Mesendoderm (in vitro differentiated cells): ENCODE data around the gene KCND3.
A peak's percentile ranks its signal among the peaks of the same experiment; 100 is the strongest.

Experiments used
- DNase-seq: peaks from one replicate; pipeline ENCODE4 v3.0.0; 2013
- H2AK5ac ChIP-seq: 2 replicates; pipeline ENCODE4 v1.6.1; 2013; ENCODE audit warnings: low read length, inconsistent platforms
- H2BK120ac ChIP-seq: 2 replicates; pipeline ENCODE4 v1.6.1; 2013; ENCODE audit warnings: low read depth, mild to moderate bottlenecking, low read length, moderate library complexity, mixed read lengths
- H2BK15ac ChIP-seq: replicated peaks from 2 replicates; pipeline ENCODE4 v1.6.1; 2013; ENCODE audit warnings: low read depth, mild to moderate bottlenecking, moderate library complexity
- H2BK5ac ChIP-seq: 2 replicates; pipeline ENCODE4 v1.6.1; 2013; ENCODE audit warnings: low read length, inconsistent platforms
- H3K18ac ChIP-seq: 2 replicates; pipeline ENCODE4 v1.6.1; 2013; ENCODE audit warnings: mild to moderate bottlenecking, low read length, mixed read lengths
- H3K23ac ChIP-seq: one replicate; pipeline ENCODE4 v1.6.1; 2013; ENCODE audit warnings: low read length
- H3K27ac ChIP-seq: 2 replicates; pipeline ENCODE4 v1.5.1; 2013; ENCODE audit warnings: low read depth, mild to moderate bottlenecking, inconsistent platforms, low read length, moderate library complexity
- H3K27me3 ChIP-seq: 2 replicates; pipeline ENCODE4 v1.6.1; 2013; ENCODE audit warnings: low read length, control low read depth, mild to moderate bottlenecking, inconsistent platforms; ENCODE audit not compliant: insufficient read depth, poor library complexity
- H3K36me3 ChIP-seq: 2 replicates; pipeline ENCODE4 v1.6.1; 2013; ENCODE audit warnings: low read length, inconsistent platforms; ENCODE audit not compliant: control insufficient read depth, insufficient read depth
- H3K4ac ChIP-seq: one replicate; pipeline ENCODE4 v1.6.1; 2013; ENCODE audit warnings: low read depth, mild to moderate bottlenecking, low read length, moderate library complexity
- H3K4me1 ChIP-seq: 2 replicates; pipeline ENCODE4 v1.6.1; 2013; ENCODE audit warnings: low read depth, low read length, inconsistent platforms; ENCODE audit not compliant: control insufficient read depth
- H3K4me2 ChIP-seq: 2 replicates; pipeline ENCODE4 v1.6.1; 2013; ENCODE audit warnings: low read length
- H3K4me3 ChIP-seq: 2 replicates; pipeline ENCODE4 v1.5.1; 2013; ENCODE audit warnings: mild to moderate bottlenecking, low read length
- H3K56ac ChIP-seq: one replicate; pipeline ENCODE4 v1.6.1; 2013; ENCODE audit warnings: low read length
- H3K79me1 ChIP-seq: 2 replicates; pipeline ENCODE4 v1.6.1; 2013; ENCODE audit warnings: low read length, inconsistent platforms
- H3K79me2 ChIP-seq: 2 replicates; pipeline ENCODE4 v1.6.1; 2013; ENCODE audit warnings: mild to moderate bottlenecking, low read length; ENCODE audit not compliant: control insufficient read depth, insufficient read depth
- H3K9ac ChIP-seq: 2 replicates; pipeline ENCODE4 v1.6.1; 2013; ENCODE audit warnings: low read length, inconsistent platforms
- H4K5ac ChIP-seq: one replicate; pipeline ENCODE4 v1.6.1; 2013; ENCODE audit warnings: low read length
- H4K8ac ChIP-seq: one replicate; pipeline ENCODE4 v1.6.1; 2013; ENCODE audit warnings: low read depth, mild to moderate bottlenecking, control low read depth, low read length, moderate library complexity
- WGBS: extraction: QIAGEN DNeasy Blood & Tissue Kit; methylation state at CpG from one replicate; pipeline ENCODE4 v1.1.7; 2013; ENCODE audit warnings: low lambda C conversion rate, missing lambda C conversion rate; ENCODE audit not compliant: insufficient coverage; ENCODE audit errors: extremely low coverage; 5-methylcytosine and 5-hydroxymethylcytosine counted together

The KCND3 gene

DNA sequence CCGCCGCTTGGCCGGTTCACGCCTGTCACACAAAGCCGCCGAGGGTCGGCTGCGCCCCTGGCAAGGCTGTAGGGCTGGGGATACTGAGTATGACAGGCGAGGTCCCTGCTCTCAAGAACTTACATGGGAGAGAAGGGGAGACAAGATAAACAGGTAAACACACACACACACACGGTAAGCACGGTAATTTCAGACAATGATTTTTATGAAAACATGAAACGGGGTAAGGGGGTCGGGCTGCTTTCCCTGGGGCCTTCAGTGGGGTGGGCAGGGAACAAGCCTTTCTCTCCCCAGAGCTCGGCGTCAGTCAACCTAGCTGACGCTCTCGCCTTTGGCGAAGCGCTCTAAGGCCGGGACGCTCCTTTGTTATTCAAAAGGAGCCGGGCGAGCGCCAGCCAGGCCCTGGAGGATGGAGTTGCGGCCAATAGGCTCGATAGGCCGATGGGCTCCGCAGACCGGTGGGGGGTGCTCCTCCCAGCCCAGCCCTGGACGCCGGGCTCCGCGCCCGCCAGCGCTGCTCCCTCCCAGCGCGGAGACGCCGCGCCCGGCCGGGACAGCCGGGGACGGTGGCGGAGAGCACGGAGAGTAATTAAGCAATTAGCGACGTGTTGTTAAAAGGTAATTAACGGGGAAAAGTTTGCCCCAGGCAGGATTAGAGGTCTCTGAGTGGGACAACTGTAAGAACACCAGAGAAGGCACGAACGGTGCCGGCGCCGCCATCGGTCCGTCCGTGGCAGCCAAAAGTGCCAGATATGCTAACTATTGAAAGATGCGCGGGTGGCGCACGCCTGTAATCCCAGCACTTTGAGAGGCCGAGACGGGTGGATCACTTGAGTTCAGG is 249.3 kb downstream of the KCND3 start:
- Histone ChIP-seq H3K23ac (no peak overlapping the region), H3K56ac (peak overlapping the region; percentile 87), H3K9ac (peak overlapping the region; percentile 69), H3K79me1 (peaks cover 2% of the 10 kb centered on the region), H2BK5ac (no peak overlapping the region), H2BK120ac (no peak overlapping the region), H3K36me3 (no peaks in the 10 kb centered on the region), H3K4me2 (peak overlapping the region; percentile 94), H3K4me1 (peaks cover 10% of the 10 kb centered on the region), H4K5ac (no peak overlapping the region), H3K4ac (no peak overlapping the region), H3K27ac (peak overlapping the region; percentile 75), H4K8ac (no peak overlapping the region), H2AK5ac (no peak overlapping the region), H3K27me3 (no peaks in the 10 kb centered on the region), H3K4me3 (peak overlapping the region; percentile 38), H3K18ac (no peak overlapping the region), H3K79me2 (no peaks in the 10 kb centered on the region), H2BK15ac (no peak overlapping the region)
- no CpG with 5 or more reads among the region's 63 CpGs for WGBS
- DNase-seq, result peak; percentile 93

DNA sequence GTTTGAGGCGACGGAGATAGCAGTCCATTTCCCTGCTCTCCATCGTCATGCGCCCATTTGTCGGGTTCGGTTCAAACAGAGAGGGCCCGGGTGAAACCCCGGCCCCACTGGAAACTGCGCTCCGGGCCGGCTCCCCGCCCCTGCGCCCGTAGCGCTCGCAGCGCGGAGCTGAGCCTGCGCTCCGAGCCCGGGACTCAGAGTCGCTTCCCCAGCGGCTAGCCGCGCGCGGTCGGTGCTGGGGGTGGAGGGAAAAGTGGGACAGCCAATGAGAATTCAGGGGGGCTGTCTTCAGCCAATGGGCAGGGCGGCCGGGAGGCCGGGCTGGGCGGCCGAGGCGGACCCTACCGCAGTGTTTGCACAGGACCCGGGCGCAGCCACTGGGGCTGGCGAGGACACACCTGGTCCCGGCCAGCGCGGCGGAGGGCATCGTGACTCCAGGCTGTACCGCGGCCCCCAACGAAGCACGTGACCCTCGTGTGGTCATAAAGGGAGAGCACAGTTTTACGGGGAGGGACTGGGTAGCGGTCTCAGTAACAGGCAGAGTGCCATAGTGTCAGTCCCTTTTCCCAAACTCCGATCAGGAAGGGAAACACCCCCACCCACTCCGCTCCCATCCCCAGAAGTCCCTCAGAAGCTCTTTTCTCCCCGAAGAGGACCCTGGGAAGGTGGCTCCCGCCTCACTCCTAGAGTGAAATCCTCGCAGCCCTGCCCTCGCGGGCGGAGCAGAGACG is 250.1 kb downstream of the KCND3 start, which contains the start of gene INKA2:
Gene INKA2, minus strand, starts transcription at position 202 of the 731 bp plus-strand sequence. Its CDS starts 153 bp downstream, at position 49.
- no peak within 1 kb of the TSS for H3K23ac ChIP-seq
- no peak within 1 kb of the TSS for H2BK15ac ChIP-seq
- peak within 1 kb of the TSS; percentile 55 for H3K18ac ChIP-seq
- WGBS, result no CpG with 5 or more reads among the region's 59 CpGs
- no peak within 1 kb of the TSS for H4K5ac ChIP-seq
- peak within 1 kb of the TSS; percentile 45 for H3K4me3 ChIP-seq
- peak within 1 kb of the TSS; percentile 94 for H3K4me2 ChIP-seq
- H3K27me3 ChIP-seq, result no peaks in the 10 kb centered on the region
- H3K4ac ChIP-seq, result no peak within 1 kb of the TSS
- H3K4me1 ChIP-seq, result peaks cover 10% of the 10 kb centered on the region
- H2AK5ac ChIP-seq, result no peak within 1 kb of the TSS
- H2BK120ac ChIP-seq, result no peak within 1 kb of the TSS
- peaks cover 2% of the 10 kb centered on the region for H3K79me1 ChIP-seq
- H3K9ac ChIP-seq, result peak within 1 kb of the TSS; percentile 69
- H3K56ac ChIP-seq, result peak within 1 kb of the TSS; percentile 87
- peak within 1 kb of the TSS; percentile 75 for H3K27ac ChIP-seq
- peak; percentile 92 for DNase-seq
- H4K8ac ChIP-seq, result no peak within 1 kb of the TSS
- H3K36me3 ChIP-seq, result no peaks in the 10 kb centered on the region
- no peaks in the 10 kb centered on the region for H3K79me2 ChIP-seq
- no peak within 1 kb of the TSS for H2BK5ac ChIP-seq

DNA sequence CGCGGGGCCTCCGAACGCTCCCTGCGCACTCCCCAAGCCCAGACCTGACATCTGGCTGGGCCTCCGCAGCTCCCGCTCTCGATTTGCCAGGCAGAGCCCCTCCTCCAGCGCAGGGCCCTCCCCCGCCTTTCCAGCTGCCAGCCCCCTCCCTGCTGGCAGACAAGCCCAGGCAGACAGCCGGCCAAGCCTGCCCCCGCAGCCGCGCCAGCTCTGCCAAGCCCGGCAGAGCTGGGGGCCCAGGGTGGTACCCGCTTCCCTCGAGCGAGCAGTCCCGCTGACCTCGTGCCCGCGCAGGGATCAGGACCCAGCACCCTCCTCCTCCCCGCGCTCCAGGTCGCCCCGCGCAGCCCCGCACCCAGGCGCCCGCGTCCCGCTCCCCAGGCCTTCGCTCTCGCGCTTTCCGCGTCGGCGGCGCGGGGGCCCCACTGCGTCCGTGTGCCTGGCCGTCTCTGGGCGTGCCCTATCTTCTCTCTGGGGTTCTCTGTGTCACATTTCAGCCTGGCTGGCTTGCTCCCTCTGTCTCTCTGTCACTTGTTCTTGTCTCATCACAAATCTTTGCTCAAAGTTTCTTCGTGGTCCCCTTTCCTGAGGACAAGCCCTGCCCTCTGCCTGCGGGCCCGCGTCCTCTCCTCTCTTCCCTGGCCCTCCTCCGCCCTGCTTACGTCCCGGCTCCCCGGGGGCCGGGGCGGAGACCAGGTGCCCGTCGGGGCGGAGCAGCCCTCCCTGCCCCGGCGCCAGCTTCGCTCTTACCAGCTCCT is 250.9 kb downstream of the KCND3 start:
- H3K4ac ChIP-seq, result no peak overlapping the region
- no peak overlapping the region for H2AK5ac ChIP-seq
- no peak overlapping the region for H4K5ac ChIP-seq
- DNase-seq, result peak; percentile 75
- no peak overlapping the region for H4K8ac ChIP-seq
- peak overlapping the region; percentile 82 for H3K56ac ChIP-seq
- no peak overlapping the region for H2BK15ac ChIP-seq
- H2BK120ac ChIP-seq, result no peak overlapping the region
- no peak overlapping the region for H3K23ac ChIP-seq
- peak overlapping the region; percentile 55 for H3K18ac ChIP-seq
- H2BK5ac ChIP-seq, result no peak overlapping the region
- no peaks in the 10 kb centered on the region for H3K79me2 ChIP-seq
- no CpG with 5 or more reads among the region's 61 CpGs for WGBS
- H3K4me3 ChIP-seq, result peak overlapping the region; percentile 45
- H3K9ac ChIP-seq, result peak overlapping the region; percentile 69
- no peaks in the 10 kb centered on the region for H3K27me3 ChIP-seq
- peaks cover 2% of the 10 kb centered on the region for H3K79me1 ChIP-seq
- peaks cover 10% of the 10 kb centered on the region for H3K4me1 ChIP-seq
- peak overlapping the region; percentile 55 for H3K27ac ChIP-seq
- H3K4me2 ChIP-seq, result peak overlapping the region; percentile 48
- no peaks in the 10 kb centered on the region for H3K36me3 ChIP-seq

DNA sequence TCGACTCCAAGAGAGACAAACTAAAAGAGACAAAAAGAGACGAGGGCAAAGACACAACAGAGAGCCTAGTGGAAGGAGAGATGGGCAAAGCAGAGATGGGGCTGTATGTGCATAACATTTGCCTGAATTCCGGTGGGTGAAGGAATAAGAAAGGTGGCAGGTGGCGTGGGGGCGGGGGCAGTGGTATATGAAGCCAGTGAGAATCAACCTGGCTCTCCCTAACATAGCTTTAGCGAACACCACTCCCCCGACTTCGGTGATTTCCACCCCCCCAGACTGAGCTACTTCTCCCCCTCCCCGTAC is 251.4 kb downstream of the KCND3 start:
- Histone ChIP-seq H3K23ac (no peak overlapping the region), H2BK15ac (no peak overlapping the region), H3K4me2 (peak overlapping the region; percentile 48), H3K56ac (no peak overlapping the region), H3K36me3 (no peaks in the 10 kb centered on the region), H3K27ac (no peak overlapping the region), H3K4me3 (no peak overlapping the region), H3K18ac (no peak overlapping the region), H2AK5ac (no peak overlapping the region), H2BK5ac (no peak overlapping the region), H4K8ac (no peak overlapping the region), H3K79me1 (peaks cover 2% of the 10 kb centered on the region), H3K9ac (no peak overlapping the region), H4K5ac (no peak overlapping the region), H3K79me2 (no peaks in the 10 kb centered on the region), H2BK120ac (no peak overlapping the region), H3K27me3 (no peaks in the 10 kb centered on the region), H3K4me1 (peaks cover 10% of the 10 kb centered on the region), H3K4ac (no peak overlapping the region)
- no CpG with 5 or more reads among the region's 9 CpGs for WGBS
- no peak for DNase-seq

DNA sequence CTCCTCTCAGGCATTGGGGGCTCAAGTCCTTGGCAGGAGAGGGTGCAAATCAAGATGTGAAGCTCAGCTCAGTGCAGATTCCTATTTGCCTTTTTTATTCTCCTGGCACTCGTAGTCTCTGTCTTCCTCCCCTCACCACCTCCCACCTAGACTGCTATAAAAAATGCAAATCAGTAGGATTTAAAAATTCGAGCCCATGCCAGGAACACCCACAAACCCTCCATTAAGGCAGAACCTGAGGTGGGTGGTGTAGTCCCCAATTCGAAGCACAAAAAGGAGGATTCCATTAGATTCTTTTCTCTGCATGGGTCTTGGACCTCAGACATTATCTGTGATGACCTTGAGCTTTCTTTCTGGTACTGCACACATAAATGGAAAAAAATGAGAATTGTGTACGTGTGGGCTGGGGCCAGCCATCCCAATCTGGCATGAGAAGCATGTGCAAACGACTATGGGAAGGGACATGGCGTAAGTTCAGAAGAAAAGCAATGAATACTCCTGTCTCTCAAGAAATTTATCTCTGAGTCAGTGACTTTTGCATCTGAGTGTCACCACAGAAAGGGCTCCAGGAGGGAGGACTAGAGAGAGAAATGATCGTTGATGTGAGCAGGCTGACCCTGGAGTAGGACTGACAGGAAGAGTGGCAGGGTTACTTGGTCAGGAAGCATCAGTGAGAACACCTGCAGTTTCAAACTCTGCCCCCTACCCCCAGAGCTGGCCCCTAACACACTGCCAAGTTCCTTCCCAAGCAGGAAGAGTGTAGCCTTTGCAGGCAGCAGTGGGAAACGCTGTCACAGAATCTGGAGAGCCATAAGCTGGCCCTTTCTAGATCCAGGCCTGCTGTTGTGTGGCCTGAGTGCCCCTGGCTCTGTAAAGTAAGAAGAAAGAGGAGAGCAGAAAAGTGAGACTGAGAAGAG is 252.0 kb downstream of the KCND3 start:
- no peak overlapping the region for H2BK5ac ChIP-seq

More for the DNA sequence above, 252.0 kb downstream of the KCND3 start:
- no peak overlapping the region for H3K18ac ChIP-seq
- H3K4me3 ChIP-seq, result no peak overlapping the region
- H3K27me3 ChIP-seq, result no peaks in the 10 kb centered on the region
- no CpG with 5 or more reads among the region's 8 CpGs for WGBS
- no peak overlapping the region for H3K56ac ChIP-seq
- H2BK120ac ChIP-seq, result no peak overlapping the region
- H2AK5ac ChIP-seq, result no peak overlapping the region
- no peak overlapping the region for H3K4ac ChIP-seq
- peaks cover 2% of the 10 kb centered on the region for H3K79me1 ChIP-seq
- H4K8ac ChIP-seq, result no peak overlapping the region
- H3K36me3 ChIP-seq, result no peaks in the 10 kb centered on the region
- peak; percentile 30 for DNase-seq
- H3K4me2 ChIP-seq, result peak overlapping the region; percentile 7
- H3K27ac ChIP-seq, result no peak overlapping the region
- no peak overlapping the region for H3K23ac ChIP-seq
- H3K9ac ChIP-seq, result no peak overlapping the region
- peaks cover 10% of the 10 kb centered on the region for H3K4me1 ChIP-seq
- no peak overlapping the region for H2BK15ac ChIP-seq
- no peak overlapping the region for H4K5ac ChIP-seq
- H3K79me2 ChIP-seq, result no peaks in the 10 kb centered on the region
